Fibroblast of peridontal ligament (primary cell): ENCODE results near the gene CCDC177.

Experiments used
- DNase-seq: peaks from one replicate; pipeline ENCODE4 v3.0.0-alpha.2; 2010; ENCODE audit errors: extremely low read depth

Gene CCDC177

GRCh38 chr14:69530095-69530494 lies 44.6 kb downstream of the CCDC177 start:
- no peak for DNase-seq

GRCh38 chr14:69529563-69529962 lies 45.1 kb downstream of the CCDC177 start:
- no peak for DNase-seq

GRCh38 chr14:69528930-69529329 lies 45.7 kb downstream of the CCDC177 start:
- no peak for DNase-seq

GRCh38 chr14:69528143-69528542 lies 46.5 kb downstream of the CCDC177 start:
- DNase-seq, result no peak

- no peak for DNase-seq
Measured at GRCh38 chr14:69527635-69528034, 47.0 kb downstream of the CCDC177 start.

DNA sequence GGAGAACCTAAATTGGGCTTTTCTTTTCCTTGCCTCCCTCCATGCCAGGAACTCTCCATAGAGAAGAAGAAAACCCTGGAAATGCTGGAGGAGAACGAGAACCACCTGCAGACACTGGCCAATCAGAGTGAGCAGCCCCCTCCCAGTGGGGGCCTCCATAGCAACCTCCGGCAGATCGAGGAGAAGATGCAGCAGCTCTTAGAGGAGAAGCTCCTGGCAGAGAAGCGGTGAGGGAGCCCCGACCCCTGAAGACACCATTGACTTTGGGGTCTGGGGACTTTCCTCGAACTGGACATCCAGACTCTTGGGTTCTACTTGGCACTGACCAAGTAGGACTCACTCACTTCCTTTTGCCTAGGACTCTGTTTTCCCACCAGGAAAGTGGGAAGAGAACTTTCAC lies 48.8 kb downstream of the CCDC177 start:
- DNase-seq, result no peak

- no peak for DNase-seq
Measured at GRCh38 chr14:69522026-69522425, 52.6 kb downstream of the CCDC177 start.
